ENCODE data around the gene SOCS7.

DNA sequence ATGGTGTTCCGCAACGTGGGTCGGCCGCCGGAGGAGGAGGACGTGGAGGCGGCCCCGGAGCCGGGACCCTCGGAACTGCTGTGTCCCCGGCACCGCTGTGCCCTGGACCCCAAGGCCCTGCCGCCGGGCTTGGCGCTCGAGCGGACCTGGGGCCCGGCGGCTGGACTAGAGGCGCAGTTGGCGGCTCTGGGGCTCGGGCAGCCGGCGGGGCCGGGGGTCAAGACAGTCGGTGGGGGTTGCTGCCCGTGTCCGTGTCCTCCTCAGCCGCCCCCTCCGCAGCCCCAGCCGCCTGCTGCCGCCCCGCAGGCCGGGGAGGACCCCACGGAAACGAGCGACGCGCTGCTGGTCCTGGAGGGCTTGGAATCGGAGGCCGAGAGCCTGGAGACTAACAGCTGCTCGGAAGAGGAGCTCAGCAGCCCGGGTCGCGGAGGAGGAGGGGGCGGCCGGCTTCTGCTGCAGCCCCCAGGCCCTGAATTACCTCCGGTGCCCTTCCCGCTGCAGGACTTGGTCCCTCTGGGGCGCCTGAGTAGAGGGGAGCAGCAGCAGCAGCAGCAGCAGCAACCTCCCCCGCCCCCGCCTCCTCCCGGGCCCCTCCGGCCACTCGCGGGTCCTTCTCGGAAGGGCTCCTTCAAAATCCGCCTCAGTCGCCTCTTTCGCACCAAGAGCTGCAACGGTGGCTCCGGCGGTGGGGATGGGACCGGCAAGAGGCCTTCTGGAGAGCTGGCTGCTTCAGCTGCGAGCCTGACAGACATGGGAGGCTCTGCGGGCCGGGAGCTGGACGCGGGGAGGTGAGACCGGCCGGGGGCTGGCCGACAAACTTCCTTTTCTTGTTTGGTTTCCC is 821 bp downstream of the SOCS7 start:
- TF ChIP-seq, protein P1, sequence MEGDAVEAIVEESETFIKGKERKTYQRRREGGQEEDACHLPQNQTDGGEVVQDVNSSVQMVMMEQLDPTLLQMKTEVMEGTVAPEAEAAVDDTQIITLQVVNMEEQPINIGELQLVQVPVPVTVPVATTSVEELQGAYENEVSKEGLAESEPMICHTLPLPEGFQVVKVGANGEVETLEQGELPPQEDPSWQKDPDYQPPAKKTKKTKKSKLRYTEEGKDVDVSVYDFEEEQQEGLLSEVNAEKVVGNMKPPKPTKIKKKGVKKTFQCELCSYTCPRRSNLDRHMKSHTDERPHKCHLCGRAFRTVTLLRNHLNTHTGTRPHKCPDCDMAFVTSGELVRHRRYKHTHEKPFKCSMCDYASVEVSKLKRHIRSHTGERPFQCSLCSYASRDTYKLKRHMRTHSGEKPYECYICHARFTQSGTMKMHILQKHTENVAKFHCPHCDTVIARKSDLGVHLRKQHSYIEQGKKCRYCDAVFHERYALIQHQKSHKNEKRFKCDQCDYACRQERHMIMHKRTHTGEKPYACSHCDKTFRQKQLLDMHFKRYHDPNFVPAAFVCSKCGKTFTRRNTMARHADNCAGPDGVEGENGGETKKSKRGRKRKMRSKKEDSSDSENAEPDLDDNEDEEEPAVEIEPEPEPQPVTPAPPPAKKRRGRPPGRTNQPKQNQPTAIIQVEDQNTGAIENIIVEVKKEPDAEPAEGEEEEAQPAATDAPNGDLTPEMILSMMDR (IDR thresholded peaks at IDR 0.05) = no peak
- no peak for TF ChIP-seq POLR2A (IDR thresholded peaks at IDR 0.05)
- TF ChIP-seq POLR2AphosphoS5 (IDR thresholded peaks at IDR 0.05) = no peak
